Endothelial cell of umbilical vein (primary cell): ENCODE measurements around the gene GOLGA3. TPM values are rescaled to one million over a fixed set of nuclear protein-coding genes. Genes with fewer than 3 reads are reported as not detected.

ENCODE experiments used
- BruUV-seq: library from RNA; stranded (reverse); fragments of 400-500 nt; replicated peaks from 2 replicates; lab custom pipeline; 2021; lab: Mats Ljungman, UMichigan
- CTCF ChIA-PET: fragments of 300-600, 350-600 bp; sonication (Branson Sonifier 250); formaldehyde crosslinking; loops from one replicate; lab custom pipeline; 2021; ENCODE audit warnings: antibody characterized with exemption, inconsistent platforms; lab: Charles Lee
- POLR2A ChIA-PET: fragments of 300-600, 350-600 bp; sonication (Branson Sonifier 250); formaldehyde crosslinking; loops from one replicate; lab custom pipeline; 2021; ENCODE audit warnings: antibody characterized with exemption, inconsistent platforms; lab: Charles Lee
- DNase-seq: peaks from one replicate; pipeline ENCODE4 v3.0.0-alpha.2; 2011; ENCODE audit warnings: low read depth, low spot score
- FAIRE-seq: peaks from 2 replicates; lab custom pipeline; 2011; peaks lifted over from hg19 to GRCh38; lab: Jason Lieb, UNC
- H2AFZ ChIP-seq: 2 replicates; pipeline ENCODE4 v1.6.0; 2012; ENCODE audit warnings: low read depth, low read length, control low read depth, inconsistent platforms
- H3K27ac ChIP-seq: 2 replicates; pipeline ENCODE4 v1.5.1; 2011; ENCODE audit warnings: low read depth, mild to moderate bottlenecking, control low read depth, low read length, moderate library complexity; ENCODE audit not compliant: insufficient read depth
- H3K27me3 ChIP-seq, 2 experiments: 2 replicates each; pipeline versions ENCODE4 v1.6.0 to v1.6.1; 2011; ENCODE audit warnings: low read length in 2 of 2, mixed read lengths in 1 of 2; ENCODE audit not compliant: control insufficient read depth in 2 of 2, insufficient read depth in 2 of 2
- H3K36me3 ChIP-seq, 2 experiments: 2 replicates in 1 of 2; 3 replicates in 1 of 2; pipeline ENCODE4 v1.5.1; 2011; ENCODE audit warnings: low read length in 2 of 2, mild to moderate bottlenecking in 1 of 2, moderate library complexity in 1 of 2; ENCODE audit not compliant: control insufficient read depth in 2 of 2, insufficient read depth in 2 of 2; ENCODE audit errors: extremely low read depth in 1 of 2
- H3K4me1 ChIP-seq: 3 replicates; pipeline ENCODE4 v1.5.1; 2011; ENCODE audit warnings: mild to moderate bottlenecking, low read length; ENCODE audit not compliant: control insufficient read depth, insufficient read depth; ENCODE audit errors: extremely low read depth
- H3K4me2 ChIP-seq: 2 replicates; pipeline ENCODE4 v1.6.1; 2011; ENCODE audit warnings: low read length, control low read depth, mixed read lengths; ENCODE audit not compliant: insufficient read depth
- H3K4me3 ChIP-seq, 3 experiments: fragments of 200-600 bp in 1 of 3; sonication (generic), shearing (Covaris generic) in 1 of 3; replicated peaks in 1 of 3; 2 replicates each; pipeline ENCODE4 v1.5.1; 2011 to 2016; ENCODE audit warnings: control low read depth in 3 of 3, low read length in 3 of 3, mild to moderate bottlenecking in 2 of 3, inconsistent platforms in 1 of 3, low read depth in 1 of 3, moderate library complexity in 1 of 3; ENCODE audit not compliant: insufficient read depth in 1 of 3
- H3K79me2 ChIP-seq: 2 replicates; pipeline ENCODE4 v1.6.0; 2012; ENCODE audit warnings: low read length, inconsistent platforms; ENCODE audit not compliant: control insufficient read depth, insufficient read depth
- H3K9ac ChIP-seq: replicated peaks from 2 replicates; pipeline ENCODE3; 2011; ENCODE audit warnings: low read length, control low read depth; ENCODE audit not compliant: insufficient read depth; ENCODE audit errors: extremely low read depth
- H3K9me1 ChIP-seq: replicated peaks from 3 replicates; pipeline ENCODE4 v1.6.0; 2011; ENCODE audit warnings: mild to moderate bottlenecking, low read length; ENCODE audit not compliant: control insufficient read depth, insufficient read depth; ENCODE audit errors: extremely low read depth
- H3K9me3 ChIP-seq: replicated peaks from 2 replicates; pipeline ENCODE4 v1.5.1; 2012; ENCODE audit warnings: low read length, inconsistent platforms; ENCODE audit not compliant: control insufficient read depth, insufficient read depth
- H4K20me1 ChIP-seq: replicated peaks from 2 replicates; pipeline ENCODE3; 2011; ENCODE audit warnings: mild to moderate bottlenecking, low read length; ENCODE audit not compliant: control insufficient read depth, insufficient read depth; ENCODE audit errors: extremely low read depth
- CTCF ChIP-seq, 2 donors: IDR thresholded peaks; 1 replicate in 1 of 2; 2 replicates in 1 of 2; pipeline ENCODE4 v1.5.1; 2011; ENCODE audit warnings: low read length in 2 of 2, mild to moderate bottlenecking in 2 of 2, moderate library complexity in 2 of 2, control low read depth in 1 of 2, inconsistent platforms in 1 of 2, low read depth in 1 of 2; ENCODE audit not compliant: insufficient read depth in 1 of 2; ENCODE audit errors: extremely low read depth in 1 of 2
- EZH2 ChIP-seq: IDR thresholded peaks from 2 replicates; pipeline ENCODE4 v1.6.1; 2012; ENCODE audit warnings: borderline replicate concordance, low read depth, mild to moderate bottlenecking, moderate library complexity, low read length, inconsistent platforms; ENCODE audit not compliant: severe bottlenecking
- FOS ChIP-seq: IDR thresholded peaks from 2 replicates; pipeline ENCODE4 v1.6.1; 2011; ENCODE audit warnings: mild to moderate bottlenecking, low read length, moderate library complexity, borderline replicate concordance; ENCODE audit not compliant: insufficient read depth
- GATA2 ChIP-seq: IDR thresholded peaks from 2 replicates; pipeline ENCODE4 v1.7.0; 2011; ENCODE audit warnings: low read depth, mild to moderate bottlenecking, moderate library complexity, mixed read lengths, low read length; ENCODE audit not compliant: insufficient read length, insufficient read depth
- JUN ChIP-seq: IDR thresholded peaks from 2 replicates; pipeline ENCODE4 v1.6.1; 2011; ENCODE audit warnings: borderline replicate concordance, low read depth; ENCODE audit not compliant: insufficient read length, insufficient read depth
- MAX ChIP-seq: IDR thresholded peaks from 2 replicates; pipeline ENCODE4 v1.6.1; 2011; ENCODE audit not compliant: insufficient read depth, insufficient read length
- MYC ChIP-seq: IDR thresholded peaks from one replicate; pipeline ENCODE4 v1.6.1; 2011; ENCODE audit warnings: mild to moderate bottlenecking, low read depth, low read length
- POLR2A ChIP-seq: IDR thresholded peaks from 2 replicates; pipeline ENCODE4 v1.6.1; 2012; ENCODE audit warnings: low read depth, mild to moderate bottlenecking, control low read depth, low read length
- POLR2AphosphoS5 ChIP-seq: IDR thresholded peaks from 2 replicates; pipeline ENCODE4 v1.6.1; 2012; ENCODE audit warnings: low read depth, mild to moderate bottlenecking, control low read depth, low read length, moderate library complexity; ENCODE audit not compliant: insufficient read depth
- dilution Hi-C: fragments of 300-500 bp; cut with MboI; formaldehyde crosslinking; loops from one replicate; pipeline ENCODE4 v1.15.0; 2019; ENCODE audit warnings: low sequenced_read_pairs; ENCODE audit not compliant: extremely low pct_ligation_motif_present
- intact Hi-C: fragments of 100-400 bp; cut with micrococcal nuclease; formaldehyde crosslinking; loops from one replicate; pipeline ENCODE4 v1.10.0; 2022
- polyA plus RNA-seq, 4 experiments: library from polyadenylated mRNA; depleted of rRNA in 3 of 4; stranded (reverse) in 3 of 4; unstranded in 1 of 4; fragments of >200 nt; gene quantifications; 2 replicates each; pipeline versions ENCODE4 v1.2.1 to v1.2.3, GENCODE V29; 2011 to 2012; ENCODE audit warnings: missing spikeins in 1 of 4
- total RNA-seq: library from RNA; stranded (reverse); gene quantifications from 2 replicates; pipeline ENCODE4 v1.2.3, GENCODE V29; 2021

Gene GOLGA3
- total and polyA plus RNA-seq, 2 donors (not counting 3 experiments of a cell fraction or from before 2014, with no cell fraction given), result 18.4 to 86.0 TPM

- FAIRE-seq, result no peak
- no peak for TF ChIP-seq FOS
- TF ChIP-seq GATA2, result no peak
- no peak for TF ChIP-seq MYC
- TF ChIP-seq POLR2AphosphoS5, result no peak
- no peak for TF ChIP-seq CTCF (IDR thresholded peaks at IDR 0.05; ENCODE audit: extremely low read depth in 1 of 2, insufficient read depth in 1 of 2, low read depth in 1 of 2, low read length in 2 of 2)
- no peak for TF ChIP-seq EZH2
- no peak for TF ChIP-seq MAX
- TF ChIP-seq JUN, result no peak
- TF ChIP-seq POLR2A, result no peak
- Histone ChIP-seq H3K9me3 (no peaks in the 10 kb centered on the region), H3K79me2 (no peaks in the 10 kb centered on the region), H3K9me1 (no peaks in the 10 kb centered on the region), H3K4me1 (no peaks in the 10 kb centered on the region), H3K36me3 (peaks cover 20 to 50% of the 10 kb centered on the region in 2 experiments), H2AFZ (no peak overlapping the region), H3K9ac (no peak overlapping the region), H3K4me3 (no peak overlapping the region), H4K20me1 (no peaks in the 10 kb centered on the region), H3K4me2 (no peak overlapping the region), H3K27me3 (no peaks in the 10 kb centered on the region), H3K27ac (no peak overlapping the region)
- intact Hi-C loops (no loop called here), dilution Hi-C loops (no loop called here)
- no peak for DNase-seq
- ChIA-PET POLR2A (no interaction called here), CTCF (no interaction called here)
- no TSS peak for BruUV-seq
Observed at GRCh38 chr12:132853285-132854092, 24.8 kb upstream of the GOLGA3 start.
